ENCODE results near the gene ANK2. TPM values are rescaled to one million over a fixed set of nuclear protein-coding genes. Genes with fewer than 3 reads are reported as not detected.

The ANK2 gene
- total RNA-seq, 1 donor from 2014 or later: 121 TPM

- TF ChIP-seq EZH2 (IDR thresholded peaks at IDR 0.05) (no peak), EZH2phosphoT487 (IDR thresholded peaks at IDR 0.05) (no peak)
- TF ChIP-seq, protein P1, sequence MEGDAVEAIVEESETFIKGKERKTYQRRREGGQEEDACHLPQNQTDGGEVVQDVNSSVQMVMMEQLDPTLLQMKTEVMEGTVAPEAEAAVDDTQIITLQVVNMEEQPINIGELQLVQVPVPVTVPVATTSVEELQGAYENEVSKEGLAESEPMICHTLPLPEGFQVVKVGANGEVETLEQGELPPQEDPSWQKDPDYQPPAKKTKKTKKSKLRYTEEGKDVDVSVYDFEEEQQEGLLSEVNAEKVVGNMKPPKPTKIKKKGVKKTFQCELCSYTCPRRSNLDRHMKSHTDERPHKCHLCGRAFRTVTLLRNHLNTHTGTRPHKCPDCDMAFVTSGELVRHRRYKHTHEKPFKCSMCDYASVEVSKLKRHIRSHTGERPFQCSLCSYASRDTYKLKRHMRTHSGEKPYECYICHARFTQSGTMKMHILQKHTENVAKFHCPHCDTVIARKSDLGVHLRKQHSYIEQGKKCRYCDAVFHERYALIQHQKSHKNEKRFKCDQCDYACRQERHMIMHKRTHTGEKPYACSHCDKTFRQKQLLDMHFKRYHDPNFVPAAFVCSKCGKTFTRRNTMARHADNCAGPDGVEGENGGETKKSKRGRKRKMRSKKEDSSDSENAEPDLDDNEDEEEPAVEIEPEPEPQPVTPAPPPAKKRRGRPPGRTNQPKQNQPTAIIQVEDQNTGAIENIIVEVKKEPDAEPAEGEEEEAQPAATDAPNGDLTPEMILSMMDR (IDR thresholded peaks at IDR 0.05): no peak
- H3K36me3 ChIP-seq: no peaks in the 10 kb centered on the region
- peaks cover 33% of the 10 kb centered on the region for H3K4me1 Mint-ChIP-seq
- no peaks in the 10 kb centered on the region for H3K9me3 Mint-ChIP-seq
- H3K9me3 ChIP-seq (ENCODE audit: low read depth): no peaks in the 10 kb centered on the region
- H3K27ac Mint-ChIP-seq: peak overlapping the region; percentile 85
- H3K36me3 Mint-ChIP-seq: no peaks in the 10 kb centered on the region
- no peak overlapping the region for H3K4me3 Mint-ChIP-seq
- no peak overlapping the region for H2AFZ ChIP-seq (replicated peaks)
- H3K79me2 ChIP-seq (ENCODE audit: low read depth): no peaks in the 10 kb centered on the region
- peaks cover 23% of the 10 kb centered on the region for H3K4me1 ChIP-seq
- H4K20me1 ChIP-seq (ENCODE audit: low read depth): no peaks in the 10 kb centered on the region
- no peak overlapping the region for H3K4me3 ChIP-seq
- no peaks in the 10 kb centered on the region for H3K27me3 Mint-ChIP-seq (ENCODE audit: insufficient read depth, low read depth)
- H3K27ac ChIP-seq: no peak overlapping the region
- no peak overlapping the region for H3K4me2 ChIP-seq
- H3K9ac ChIP-seq: no peak overlapping the region
- H3F3A ChIP-seq (ENCODE audit: low read depth): peaks cover 13% of the 10 kb centered on the region
- H3K27me3 ChIP-seq: no peaks in the 10 kb centered on the region
- DNase-seq (ENCODE audit: low spot score): no peak
Observed at GRCh38 chr4:113012786-113013185, 36.7 kb upstream of the ANK2 start.

DNA sequence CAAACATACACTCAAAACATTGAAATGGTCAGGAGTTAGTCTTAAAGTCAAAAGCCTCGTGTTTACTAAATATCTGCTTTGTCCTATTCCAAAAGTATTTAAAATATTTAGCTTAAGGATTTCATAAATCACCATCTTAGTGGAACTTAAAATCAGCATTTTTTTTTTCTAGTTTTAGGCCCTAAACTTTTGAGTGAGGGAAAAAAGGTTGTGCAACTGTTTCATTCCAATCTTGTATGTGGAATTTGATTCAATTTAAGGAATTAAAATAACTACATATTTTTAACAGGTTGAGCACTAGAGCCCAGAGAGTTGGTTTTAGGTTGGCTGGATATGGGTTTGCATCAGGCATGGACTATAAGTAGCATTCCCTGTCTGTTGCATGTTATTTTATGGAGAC lies 35.7 kb upstream of the ANK2 start:
- H3K27me3 Mint-ChIP-seq (ENCODE audit: insufficient read depth, low read depth): no peaks in the 10 kb centered on the region
- no peaks in the 10 kb centered on the region for H3K36me3 Mint-ChIP-seq
- Histone ChIP-seq H2AFZ (replicated peaks) (no peak overlapping the region), H3K4me3 (no peak overlapping the region), H3K27ac (no peak overlapping the region), H3K4me2 (no peak overlapping the region), H3K36me3 (no peaks in the 10 kb centered on the region), H3K79me2 (ENCODE audit: low read depth) (no peaks in the 10 kb centered on the region), H4K20me1 (ENCODE audit: low read depth) (no peaks in the 10 kb centered on the region), H3K9me3 (ENCODE audit: low read depth) (no peaks in the 10 kb centered on the region), H3K27me3 (no peaks in the 10 kb centered on the region), H3K9ac (no peak overlapping the region), H3K4me1 (peaks cover 15% of the 10 kb centered on the region), H3F3A (ENCODE audit: low read depth) (peaks cover 10% of the 10 kb centered on the region)
- no peak for DNase-seq (ENCODE audit: low spot score)
- TF ChIP-seq, protein P1 (IDR thresholded peaks at IDR 0.05): no peak
- TF ChIP-seq EZH2phosphoT487 (IDR thresholded peaks at IDR 0.05) (no peak), EZH2 (IDR thresholded peaks at IDR 0.05) (no peak)
- H3K4me1 Mint-ChIP-seq: peaks cover 28% of the 10 kb centered on the region
- no peaks in the 10 kb centered on the region for H3K9me3 Mint-ChIP-seq
- H3K27ac Mint-ChIP-seq: peak overlapping the region; percentile 85
- H3K4me3 Mint-ChIP-seq: no peak overlapping the region

DNA sequence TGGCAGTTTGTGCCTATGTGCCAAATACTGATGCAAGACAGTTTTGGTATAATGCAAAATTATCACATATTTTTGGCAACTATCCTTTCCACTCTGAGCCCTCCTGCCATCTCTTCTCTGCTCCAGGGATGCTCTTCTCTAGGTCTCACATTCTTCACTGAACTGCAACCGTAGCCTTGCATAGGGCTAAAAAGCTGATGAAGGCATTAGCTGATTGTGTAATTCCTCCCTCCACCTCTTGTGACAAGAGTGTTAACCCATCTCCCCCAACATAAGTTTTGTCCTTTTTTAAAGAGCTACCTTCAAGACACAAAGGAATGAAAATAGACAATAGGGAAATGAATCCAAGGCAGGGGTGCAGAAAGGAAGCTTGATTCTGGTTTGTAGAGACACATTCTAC lies 33.1 kb upstream of the ANK2 start:
- Histone ChIP-seq H3K4me1 (peaks cover 18% of the 10 kb centered on the region), H4K20me1 (ENCODE audit: low read depth) (no peaks in the 10 kb centered on the region), H3F3A (ENCODE audit: low read depth) (peaks cover 15% of the 10 kb centered on the region), H3K9me3 (ENCODE audit: low read depth) (no peaks in the 10 kb centered on the region), H3K4me3 (no peak overlapping the region), H3K4me2 (no peak overlapping the region), H3K9ac (no peak overlapping the region), H3K27me3 (no peaks in the 10 kb centered on the region), H2AFZ (replicated peaks) (no peak overlapping the region), H3K79me2 (ENCODE audit: low read depth) (no peaks in the 10 kb centered on the region), H3K27ac (no peak overlapping the region), H3K36me3 (no peaks in the 10 kb centered on the region)
- Mint-ChIP-seq H3K4me1 (peaks cover 24% of the 10 kb centered on the region), H3K36me3 (no peaks in the 10 kb centered on the region), H3K27ac (no peak overlapping the region), H3K4me3 (no peak overlapping the region), H3K9me3 (no peaks in the 10 kb centered on the region), H3K27me3 (ENCODE audit: insufficient read depth, low read depth) (no peaks in the 10 kb centered on the region)
- TF ChIP-seq EZH2phosphoT487 (IDR thresholded peaks at IDR 0.05) (no peak), EZH2 (IDR thresholded peaks at IDR 0.05) (no peak)
- TF ChIP-seq, protein P1 (IDR thresholded peaks at IDR 0.05): no peak
- DNase-seq (ENCODE audit: low spot score): no peak
